ENCODE data around the gene MYO6.
"Not testable (repeated sequence)": the region's sequence is repeated elsewhere in the genome, so short reads cannot be mapped to it uniquely, and the experiment has no call there.

- TF ChIP-seq CTCF (IDR thresholded peaks at IDR 0.05); ZFX (IDR thresholded peaks at IDR 0.05; ENCODE audit: borderline replicate concordance): not testable (repeated sequence)
Measured at GRCh38 chr6:75708334-75708733, 40.7 kb upstream of the MYO6 start.

All from 22Rv1 (cell line).